ENCODE data around the gene BAAT. TPM values are rescaled to one million over a fixed set of nuclear protein-coding genes. Genes with fewer than 3 reads are reported as not detected.

BAAT gene
- total RNA-seq, 1 donor from 2014 or later = 8.9 TPM

DNA sequence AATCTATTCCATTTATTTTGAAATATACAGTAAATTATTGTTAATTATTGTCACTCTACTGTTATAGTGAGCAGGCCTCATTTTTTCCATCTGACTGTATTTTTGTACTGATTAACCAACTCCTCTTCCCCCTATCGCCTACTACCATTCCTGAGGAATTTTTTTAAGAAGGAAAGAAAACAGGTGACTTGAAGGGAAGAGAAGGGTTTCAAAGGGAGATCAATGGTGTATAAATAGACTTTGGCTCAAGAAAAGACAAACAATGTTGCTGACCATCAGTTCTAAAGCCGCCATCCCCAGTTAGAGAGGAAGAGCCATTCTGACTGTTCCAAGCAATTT, 69.7 kb downstream of the BAAT start:
- Histone ChIP-seq H3K4me1 (ENCODE audit: insufficient read depth, low read length) (no peaks in the 10 kb centered on the region), H3K9me3 (ENCODE audit: insufficient read depth, low read depth, low read length) (no peaks in the 10 kb centered on the region), H3K36me3 (ENCODE audit: insufficient read depth, low read length) (no peaks in the 10 kb centered on the region), H3K79me2 (ENCODE audit: insufficient read depth, low read length) (no peaks in the 10 kb centered on the region), H4K20me1 (ENCODE audit: insufficient read depth, low read length) (no peaks in the 10 kb centered on the region), H2AFZ (ENCODE audit: low read depth, low read length) (no peak overlapping the region), H3K27me3 (ENCODE audit: insufficient read depth, low read length) (no peaks in the 10 kb centered on the region), H3K4me3 (ENCODE audit: insufficient read depth, low read depth, low read length) (no peak overlapping the region), H3K27ac (ENCODE audit: low read depth, low read length) (no peak overlapping the region), H3K4me2 (ENCODE audit: low read length) (no peak overlapping the region), H3K9ac (ENCODE audit: low read length) (no peak overlapping the region)
- FAIRE-seq (no peak), DNase-seq (ENCODE audit: low read depth) (no peak)
- Mint-ChIP-seq H3K27ac (ENCODE audit: unreplicated experiment) (no peak overlapping the region), H3K9me3 (ENCODE audit: unreplicated experiment) (no peaks in the 10 kb centered on the region), H3K4me1 (ENCODE audit: low read depth, unreplicated experiment) (peaks cover 2% of the 10 kb centered on the region), H3K36me3 (ENCODE audit: low read depth, unreplicated experiment) (no peaks in the 10 kb centered on the region), H3K27me3 (ENCODE audit: low read depth, unreplicated experiment) (no peaks in the 10 kb centered on the region), H3K4me3 (ENCODE audit: unreplicated experiment) (no peak overlapping the region)
- TF ChIP-seq EZH2 (IDR thresholded peaks at IDR 0.05; ENCODE audit: insufficient read depth, low read length) = no peak
- TF ChIP-seq, protein P1, sequence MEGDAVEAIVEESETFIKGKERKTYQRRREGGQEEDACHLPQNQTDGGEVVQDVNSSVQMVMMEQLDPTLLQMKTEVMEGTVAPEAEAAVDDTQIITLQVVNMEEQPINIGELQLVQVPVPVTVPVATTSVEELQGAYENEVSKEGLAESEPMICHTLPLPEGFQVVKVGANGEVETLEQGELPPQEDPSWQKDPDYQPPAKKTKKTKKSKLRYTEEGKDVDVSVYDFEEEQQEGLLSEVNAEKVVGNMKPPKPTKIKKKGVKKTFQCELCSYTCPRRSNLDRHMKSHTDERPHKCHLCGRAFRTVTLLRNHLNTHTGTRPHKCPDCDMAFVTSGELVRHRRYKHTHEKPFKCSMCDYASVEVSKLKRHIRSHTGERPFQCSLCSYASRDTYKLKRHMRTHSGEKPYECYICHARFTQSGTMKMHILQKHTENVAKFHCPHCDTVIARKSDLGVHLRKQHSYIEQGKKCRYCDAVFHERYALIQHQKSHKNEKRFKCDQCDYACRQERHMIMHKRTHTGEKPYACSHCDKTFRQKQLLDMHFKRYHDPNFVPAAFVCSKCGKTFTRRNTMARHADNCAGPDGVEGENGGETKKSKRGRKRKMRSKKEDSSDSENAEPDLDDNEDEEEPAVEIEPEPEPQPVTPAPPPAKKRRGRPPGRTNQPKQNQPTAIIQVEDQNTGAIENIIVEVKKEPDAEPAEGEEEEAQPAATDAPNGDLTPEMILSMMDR (IDR thresholded peaks at IDR 0.05; ENCODE audit: insufficient read depth, low read depth, low read length) = no peak

DNA sequence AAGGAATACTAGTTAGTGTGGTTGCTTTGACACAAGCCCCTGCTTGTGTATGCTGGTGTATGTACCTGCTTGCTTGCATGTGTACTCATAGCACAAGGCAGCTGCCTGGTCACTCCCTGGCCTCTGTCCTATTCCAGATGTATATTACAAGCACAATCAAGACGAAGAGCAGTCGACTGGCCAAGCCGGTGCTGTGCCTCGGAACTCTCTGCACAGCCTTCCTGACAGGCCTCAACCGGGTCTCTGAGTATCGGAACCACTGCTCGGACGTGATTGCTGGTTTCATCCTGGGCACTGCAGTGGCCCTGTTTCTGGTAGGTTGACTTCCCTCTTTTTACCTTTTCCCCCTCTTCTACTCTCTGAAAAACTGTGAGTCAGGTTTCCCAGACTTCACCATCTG, 72.1 kb downstream of the BAAT start:
- no peaks in the 10 kb centered on the region for H3K9me3 ChIP-seq (ENCODE audit: insufficient read depth, low read depth, low read length)
- H3K9ac ChIP-seq (ENCODE audit: low read length) = no peak overlapping the region
- H4K20me1 ChIP-seq (ENCODE audit: insufficient read depth, low read length) = no peaks in the 10 kb centered on the region
- no peaks in the 10 kb centered on the region for H3K27me3 ChIP-seq (ENCODE audit: insufficient read depth, low read length)
- H3K79me2 ChIP-seq (ENCODE audit: insufficient read depth, low read length) = no peaks in the 10 kb centered on the region
- H3K4me1 Mint-ChIP-seq (ENCODE audit: low read depth, unreplicated experiment) = peaks cover 2% of the 10 kb centered on the region
- no peak overlapping the region for H3K27ac ChIP-seq (ENCODE audit: low read depth, low read length)
- H3K4me2 ChIP-seq (ENCODE audit: low read length) = no peak overlapping the region
- H3K36me3 Mint-ChIP-seq (ENCODE audit: low read depth, unreplicated experiment) = no peaks in the 10 kb centered on the region
- no peak for TF ChIP-seq EZH2 (IDR thresholded peaks at IDR 0.05; ENCODE audit: insufficient read depth, low read length)
- TF ChIP-seq, protein P1 (IDR thresholded peaks at IDR 0.05; ENCODE audit: insufficient read depth, low read depth, low read length) = no peak
- H3K4me3 Mint-ChIP-seq (ENCODE audit: unreplicated experiment) = no peak overlapping the region
- FAIRE-seq (no peak), DNase-seq (ENCODE audit: low read depth) (no peak)
- H3K27ac Mint-ChIP-seq (ENCODE audit: unreplicated experiment) = no peak overlapping the region
- H3K36me3 ChIP-seq (ENCODE audit: insufficient read depth, low read length) = no peaks in the 10 kb centered on the region
- H3K9me3 Mint-ChIP-seq (ENCODE audit: unreplicated experiment) = no peaks in the 10 kb centered on the region
- no peak overlapping the region for H2AFZ ChIP-seq (ENCODE audit: low read depth, low read length)
- H3K4me1 ChIP-seq (ENCODE audit: insufficient read depth, low read length) = no peaks in the 10 kb centered on the region
- no peak overlapping the region for H3K4me3 ChIP-seq (ENCODE audit: insufficient read depth, low read depth, low read length)
- no peaks in the 10 kb centered on the region for H3K27me3 Mint-ChIP-seq (ENCODE audit: low read depth, unreplicated experiment)

DNA sequence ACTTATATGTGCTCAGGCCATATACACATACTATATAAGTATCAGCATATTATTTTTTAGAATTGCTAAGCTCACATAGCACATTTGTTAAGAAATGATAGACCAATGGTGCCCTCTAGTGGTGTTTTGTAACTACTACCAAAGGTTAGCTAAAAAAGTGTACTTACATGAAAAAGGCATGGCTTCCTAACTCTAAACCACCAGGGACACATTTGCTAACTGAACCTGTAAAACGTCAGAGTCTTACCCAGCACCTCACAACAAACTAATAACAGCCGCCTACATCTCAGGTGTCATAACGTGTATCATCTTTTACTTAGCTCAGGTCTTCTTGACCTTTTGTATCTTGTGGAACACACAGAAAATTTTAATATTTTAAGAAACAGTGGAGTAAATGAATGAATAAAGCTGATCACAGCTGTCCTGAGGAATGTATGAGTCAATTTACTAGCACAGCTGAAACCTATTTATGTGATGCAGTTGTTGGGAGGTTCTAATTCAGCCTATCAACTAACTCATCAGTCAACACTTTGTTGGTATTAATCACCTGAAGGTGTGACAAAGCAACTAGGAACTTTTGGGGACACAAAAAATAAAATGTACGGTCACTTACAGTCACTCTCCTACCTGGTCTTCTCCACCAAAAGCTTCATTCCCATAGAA, 72.9 kb downstream of the BAAT start:
- Histone ChIP-seq H2AFZ (ENCODE audit: low read depth, low read length) (no peak overlapping the region), H3K36me3 (ENCODE audit: insufficient read depth, low read length) (no peaks in the 10 kb centered on the region), H3K79me2 (ENCODE audit: insufficient read depth, low read length) (no peaks in the 10 kb centered on the region), H3K4me2 (ENCODE audit: low read length) (no peak overlapping the region), H3K27ac (ENCODE audit: low read depth, low read length) (no peak overlapping the region), H4K20me1 (ENCODE audit: insufficient read depth, low read length) (no peaks in the 10 kb centered on the region), H3K27me3 (ENCODE audit: insufficient read depth, low read length) (no peaks in the 10 kb centered on the region), H3K9me3 (ENCODE audit: insufficient read depth, low read depth, low read length) (no peaks in the 10 kb centered on the region), H3K4me3 (ENCODE audit: insufficient read depth, low read depth, low read length) (no peak overlapping the region), H3K4me1 (ENCODE audit: insufficient read depth, low read length) (no peaks in the 10 kb centered on the region), H3K9ac (ENCODE audit: low read length) (no peak overlapping the region)
- H3K36me3 Mint-ChIP-seq (ENCODE audit: low read depth, unreplicated experiment) = no peaks in the 10 kb centered on the region
- H3K9me3 Mint-ChIP-seq (ENCODE audit: unreplicated experiment) = no peaks in the 10 kb centered on the region
- no peak overlapping the region for H3K4me3 Mint-ChIP-seq (ENCODE audit: unreplicated experiment)
- no peak overlapping the region for H3K27ac Mint-ChIP-seq (ENCODE audit: unreplicated experiment)
- no peak for TF ChIP-seq EZH2 (IDR thresholded peaks at IDR 0.05; ENCODE audit: insufficient read depth, low read length)
- TF ChIP-seq, protein P1 (IDR thresholded peaks at IDR 0.05; ENCODE audit: insufficient read depth, low read depth, low read length) = peak; percentile 64
- FAIRE-seq (peak; percentile 85), DNase-seq (ENCODE audit: low read depth) (peak; percentile 53)
- H3K27me3 Mint-ChIP-seq (ENCODE audit: low read depth, unreplicated experiment) = no peaks in the 10 kb centered on the region
- peaks cover 5% of the 10 kb centered on the region for H3K4me1 Mint-ChIP-seq (ENCODE audit: low read depth, unreplicated experiment)

Measured in astrocyte (in vitro differentiated cells and primary cell).